ENCODE results near the gene VPS9D1. TPM values are rescaled to one million over a fixed set of nuclear protein-coding genes. Genes with fewer than 3 reads are reported as not detected.
A peak's percentile ranks its signal among the peaks of the same experiment; 100 is the strongest.

Gene VPS9D1
- total RNA-seq, 1 donor from 2014 or later = 11.3 TPM

DNA sequence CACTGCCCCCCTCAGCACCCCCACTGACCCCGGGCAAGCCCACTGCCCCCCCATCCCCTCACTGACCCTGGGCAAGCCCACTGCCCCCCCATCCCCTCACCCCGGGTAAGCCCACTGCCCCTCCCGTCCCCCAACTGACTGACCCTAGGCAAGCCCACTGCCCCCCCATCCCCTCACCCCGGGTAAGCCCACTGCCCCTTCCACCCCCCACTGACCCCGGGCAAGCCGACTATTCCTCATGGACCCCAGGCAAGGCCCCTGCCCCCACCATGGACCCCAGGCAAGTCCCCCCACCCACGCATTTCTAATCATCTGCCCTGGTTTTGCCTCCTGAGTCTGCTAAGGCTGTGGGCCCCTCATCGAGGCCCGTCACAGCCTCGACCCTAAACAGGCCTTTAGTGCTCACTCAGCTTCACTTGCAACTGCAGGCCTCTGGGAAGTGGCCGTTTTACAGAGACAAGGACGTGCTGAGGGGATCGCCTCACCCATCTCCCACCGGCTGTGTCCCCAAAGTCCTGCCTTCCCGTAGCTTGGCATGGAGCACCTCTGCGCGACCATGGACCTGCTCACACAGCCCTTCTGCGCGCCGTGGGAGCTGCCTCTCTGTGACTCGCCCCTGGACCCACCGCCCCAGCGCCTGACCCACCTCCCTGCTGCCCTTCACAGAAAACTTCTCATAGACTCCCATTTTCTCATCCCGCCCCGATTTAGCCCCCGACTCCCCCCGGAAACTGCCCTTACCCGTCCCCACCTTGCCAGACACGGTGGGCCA lies 3.6 kb downstream of the VPS9D1 start:
- H3K27ac Mint-ChIP-seq (ENCODE audit: unreplicated experiment) = no peak overlapping the region
- Histone ChIP-seq H3K4me3 (ENCODE audit: insufficient read depth, low read depth, low read length) (no peak overlapping the region), H3K27me3 (ENCODE audit: insufficient read depth, low read length) (no peaks in the 10 kb centered on the region), H3K9ac (ENCODE audit: low read length) (no peak overlapping the region), H4K20me1 (ENCODE audit: insufficient read depth, low read length) (no peaks in the 10 kb centered on the region), H3K27ac (ENCODE audit: low read depth, low read length) (no peak overlapping the region), H3K36me3 (ENCODE audit: insufficient read depth, low read length) (no peaks in the 10 kb centered on the region), H3K4me1 (ENCODE audit: insufficient read depth, low read length) (peaks cover 22% of the 10 kb centered on the region), H3K79me2 (ENCODE audit: insufficient read depth, low read length) (peaks cover 16% of the 10 kb centered on the region), H2AFZ (ENCODE audit: low read depth, low read length) (no peak overlapping the region), H3K4me2 (ENCODE audit: low read length) (no peak overlapping the region), H3K9me3 (ENCODE audit: insufficient read depth, low read depth, low read length) (no peaks in the 10 kb centered on the region)
- H3K4me3 Mint-ChIP-seq (ENCODE audit: unreplicated experiment) = no peak overlapping the region
- H3K4me1 Mint-ChIP-seq (ENCODE audit: low read depth, unreplicated experiment) = peaks cover 12% of the 10 kb centered on the region
- TF ChIP-seq, protein P1, sequence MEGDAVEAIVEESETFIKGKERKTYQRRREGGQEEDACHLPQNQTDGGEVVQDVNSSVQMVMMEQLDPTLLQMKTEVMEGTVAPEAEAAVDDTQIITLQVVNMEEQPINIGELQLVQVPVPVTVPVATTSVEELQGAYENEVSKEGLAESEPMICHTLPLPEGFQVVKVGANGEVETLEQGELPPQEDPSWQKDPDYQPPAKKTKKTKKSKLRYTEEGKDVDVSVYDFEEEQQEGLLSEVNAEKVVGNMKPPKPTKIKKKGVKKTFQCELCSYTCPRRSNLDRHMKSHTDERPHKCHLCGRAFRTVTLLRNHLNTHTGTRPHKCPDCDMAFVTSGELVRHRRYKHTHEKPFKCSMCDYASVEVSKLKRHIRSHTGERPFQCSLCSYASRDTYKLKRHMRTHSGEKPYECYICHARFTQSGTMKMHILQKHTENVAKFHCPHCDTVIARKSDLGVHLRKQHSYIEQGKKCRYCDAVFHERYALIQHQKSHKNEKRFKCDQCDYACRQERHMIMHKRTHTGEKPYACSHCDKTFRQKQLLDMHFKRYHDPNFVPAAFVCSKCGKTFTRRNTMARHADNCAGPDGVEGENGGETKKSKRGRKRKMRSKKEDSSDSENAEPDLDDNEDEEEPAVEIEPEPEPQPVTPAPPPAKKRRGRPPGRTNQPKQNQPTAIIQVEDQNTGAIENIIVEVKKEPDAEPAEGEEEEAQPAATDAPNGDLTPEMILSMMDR (IDR thresholded peaks at IDR 0.05; ENCODE audit: insufficient read depth, low read depth, low read length) = no peak
- no peak for TF ChIP-seq EZH2 (IDR thresholded peaks at IDR 0.05; ENCODE audit: insufficient read depth, low read length)
- DNase-seq (ENCODE audit: low read depth) = no peak
- peaks cover 3% of the 10 kb centered on the region for H3K36me3 Mint-ChIP-seq (ENCODE audit: low read depth, unreplicated experiment)
- H3K27me3 Mint-ChIP-seq (ENCODE audit: low read depth, unreplicated experiment) = no peaks in the 10 kb centered on the region
- FAIRE-seq = no peak
- no peaks in the 10 kb centered on the region for H3K9me3 Mint-ChIP-seq (ENCODE audit: unreplicated experiment)

DNA sequence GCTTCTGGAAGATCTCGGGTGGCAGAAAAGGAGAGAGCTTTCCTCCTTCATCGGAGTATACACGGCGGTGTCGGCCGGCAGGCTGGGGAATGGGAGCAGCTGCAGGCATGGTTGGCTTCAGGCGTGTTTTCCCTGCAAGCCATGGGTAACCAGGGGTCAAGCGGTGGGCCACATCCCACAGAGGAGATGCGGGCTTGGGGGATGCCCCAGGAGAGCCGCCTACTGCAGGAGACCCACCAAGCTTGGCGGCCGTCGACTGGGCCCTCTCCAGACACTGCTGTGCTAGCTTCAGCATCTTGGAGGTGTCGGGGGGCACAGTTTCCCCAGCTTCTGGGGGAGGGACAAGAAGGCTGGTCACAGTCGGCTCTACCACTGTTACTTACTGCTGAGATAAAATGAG lies 4.2 kb downstream of the VPS9D1 start:
- no peak overlapping the region for H2AFZ ChIP-seq (ENCODE audit: low read depth, low read length)
- peaks cover 13% of the 10 kb centered on the region for H3K79me2 ChIP-seq (ENCODE audit: insufficient read depth, low read length)
- Mint-ChIP-seq H3K27me3 (ENCODE audit: low read depth, unreplicated experiment) (no peaks in the 10 kb centered on the region), H3K4me1 (ENCODE audit: low read depth, unreplicated experiment) (peaks cover 12% of the 10 kb centered on the region), H3K9me3 (ENCODE audit: unreplicated experiment) (no peaks in the 10 kb centered on the region), H3K4me3 (ENCODE audit: unreplicated experiment) (no peak overlapping the region), H3K27ac (ENCODE audit: unreplicated experiment) (no peak overlapping the region), H3K36me3 (ENCODE audit: low read depth, unreplicated experiment) (peaks cover 3% of the 10 kb centered on the region)
- no peaks in the 10 kb centered on the region for H3K27me3 ChIP-seq (ENCODE audit: insufficient read depth, low read length)
- no peak overlapping the region for H3K4me2 ChIP-seq (ENCODE audit: low read length)
- peaks cover 22% of the 10 kb centered on the region for H3K4me1 ChIP-seq (ENCODE audit: insufficient read depth, low read length)
- no peaks in the 10 kb centered on the region for H3K36me3 ChIP-seq (ENCODE audit: insufficient read depth, low read length)
- no peaks in the 10 kb centered on the region for H4K20me1 ChIP-seq (ENCODE audit: insufficient read depth, low read length)
- no peak overlapping the region for H3K27ac ChIP-seq (ENCODE audit: low read depth, low read length)
- DNase-seq (ENCODE audit: low read depth) (no peak), FAIRE-seq (no peak)
- TF ChIP-seq EZH2 (IDR thresholded peaks at IDR 0.05; ENCODE audit: insufficient read depth, low read length) = no peak
- TF ChIP-seq, protein P1 (IDR thresholded peaks at IDR 0.05; ENCODE audit: insufficient read depth, low read depth, low read length) = no peak
- H3K9ac ChIP-seq (ENCODE audit: low read length) = no peak overlapping the region
- no peak overlapping the region for H3K4me3 ChIP-seq (ENCODE audit: insufficient read depth, low read depth, low read length)
- H3K9me3 ChIP-seq (ENCODE audit: insufficient read depth, low read depth, low read length) = no peaks in the 10 kb centered on the region

DNA sequence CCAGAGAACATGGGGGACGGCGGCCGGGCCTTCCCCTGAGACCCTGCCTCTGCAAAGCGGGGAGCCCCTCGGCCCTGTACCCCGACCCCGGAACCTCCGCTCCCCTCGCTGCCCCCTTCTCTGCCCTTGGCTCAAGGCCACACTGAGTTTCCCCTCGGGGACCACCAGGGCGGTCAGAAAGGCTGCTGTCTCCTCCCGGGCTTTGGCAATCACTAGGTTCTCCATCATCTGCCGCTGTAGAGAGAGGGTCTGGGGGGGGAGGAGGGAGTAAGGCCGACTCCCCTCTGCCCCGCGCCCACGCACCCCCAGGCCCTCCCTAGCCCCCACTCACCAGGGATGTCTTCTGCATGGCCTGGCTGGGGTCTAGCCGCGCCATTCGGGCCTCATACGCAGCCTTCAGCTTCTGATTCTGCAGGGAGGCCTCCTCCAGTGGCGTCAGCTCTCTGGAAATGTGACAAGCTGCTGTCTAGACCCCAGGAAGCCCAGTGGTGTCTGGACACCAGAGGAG lies 8.4 kb downstream of the VPS9D1 start:
- TF ChIP-seq, protein P1 (IDR thresholded peaks at IDR 0.05; ENCODE audit: insufficient read depth, low read depth, low read length) = no peak
- no peak for TF ChIP-seq EZH2 (IDR thresholded peaks at IDR 0.05; ENCODE audit: insufficient read depth, low read length)
- Histone ChIP-seq H3K4me2 (ENCODE audit: low read length) (peak overlapping the region; percentile 87), H3K9me3 (ENCODE audit: insufficient read depth, low read depth, low read length) (no peaks in the 10 kb centered on the region), H3K4me3 (ENCODE audit: insufficient read depth, low read depth, low read length) (peak overlapping the region; percentile 60), H4K20me1 (ENCODE audit: insufficient read depth, low read length) (no peaks in the 10 kb centered on the region), H3K27me3 (ENCODE audit: insufficient read depth, low read length) (no peaks in the 10 kb centered on the region), H3K79me2 (ENCODE audit: insufficient read depth, low read length) (peaks cover 2% of the 10 kb centered on the region), H3K27ac (ENCODE audit: low read depth, low read length) (peak overlapping the region; percentile 6), H3K36me3 (ENCODE audit: insufficient read depth, low read length) (no peaks in the 10 kb centered on the region), H2AFZ (ENCODE audit: low read depth, low read length) (peak overlapping the region; percentile 62), H3K4me1 (ENCODE audit: insufficient read depth, low read length) (peaks cover 3% of the 10 kb centered on the region), H3K9ac (ENCODE audit: low read length) (peak overlapping the region; percentile 76)
- no peak for FAIRE-seq
- no peak for DNase-seq (ENCODE audit: low read depth)
- Mint-ChIP-seq H3K4me3 (ENCODE audit: unreplicated experiment) (peak overlapping the region; percentile 79), H3K27ac (ENCODE audit: unreplicated experiment) (no peak overlapping the region), H3K4me1 (ENCODE audit: low read depth, unreplicated experiment) (peaks cover 2% of the 10 kb centered on the region), H3K9me3 (ENCODE audit: unreplicated experiment) (no peaks in the 10 kb centered on the region), H3K36me3 (ENCODE audit: low read depth, unreplicated experiment) (no peaks in the 10 kb centered on the region), H3K27me3 (ENCODE audit: low read depth, unreplicated experiment) (no peaks in the 10 kb centered on the region)

All from astrocyte (in vitro differentiated cells and primary cell).